GM19395 (cell line): ENCODE data around the gene FAM168A.

ENCODE experiments used
- ATAC-seq: cut with Tn5 transposase; IDR thresholded peaks from one replicate; pipeline ENCODE4 v1.9.1; 2021; ENCODE audit warnings: mild to moderate bottlenecking, moderate library complexity; ENCODE audit not compliant: unreplicated experiment

The FAM168A gene

GRCh38 chr11:73392108-73393010 lies 205.6 kb downstream of the FAM168A start:
- no peak for ATAC-seq

GRCh38 chr11:73391665-73392064 lies 206.2 kb downstream of the FAM168A start:
- no peak for ATAC-seq

DNA sequence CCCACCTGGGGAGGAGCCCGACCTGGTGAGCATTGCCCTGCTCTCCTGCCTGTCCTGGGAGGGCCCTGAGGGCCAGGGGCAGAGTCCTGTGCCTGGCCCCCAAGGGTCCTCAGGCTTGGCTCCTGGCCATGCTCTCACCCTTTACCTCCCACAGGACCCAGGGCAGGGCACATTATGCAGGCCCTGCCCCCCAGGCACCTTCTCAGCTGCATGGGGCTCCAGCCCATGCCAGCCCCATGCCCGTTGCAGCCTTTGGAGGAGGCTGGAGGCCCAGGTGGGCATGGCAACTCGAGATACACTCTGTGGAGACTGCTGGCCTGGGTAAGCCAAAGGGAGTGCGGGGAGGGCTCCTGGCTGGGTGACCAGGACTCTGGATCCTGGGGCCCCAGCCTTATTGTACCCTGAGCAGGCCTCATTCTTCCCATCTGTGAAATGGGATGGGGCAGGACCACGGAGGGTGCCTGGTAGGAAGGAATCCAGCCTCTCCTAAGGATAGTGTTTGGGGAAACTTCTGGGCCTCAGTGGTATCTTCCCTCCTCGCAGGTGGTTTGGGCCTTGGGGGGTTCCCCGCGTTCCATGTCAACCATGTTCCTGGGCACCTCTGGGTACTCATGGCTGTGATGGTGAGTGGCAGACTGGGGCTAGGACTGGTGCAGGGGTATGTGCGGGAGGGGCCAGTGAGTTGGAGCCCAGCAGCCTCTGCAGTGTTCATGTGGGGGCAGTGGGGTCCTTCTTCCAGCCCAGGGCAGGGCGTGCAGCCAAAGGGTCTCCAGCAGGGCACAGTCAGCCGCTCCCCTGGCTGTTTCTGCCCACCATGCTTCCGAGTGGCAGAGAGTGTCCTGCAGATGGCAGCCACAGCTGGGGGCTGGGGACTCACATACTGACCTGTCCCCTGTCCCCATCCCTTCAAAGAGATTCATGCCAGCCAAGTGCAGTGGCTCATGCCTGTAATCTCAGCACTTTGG lies 207.0 kb downstream of the FAM168A start:
- no peak for ATAC-seq

GRCh38 chr11:73389916-73390315 lies 208.0 kb downstream of the FAM168A start:
- no peak for ATAC-seq

- no peak for ATAC-seq
Measured at GRCh38 chr11:73389134-73389525, 208.8 kb downstream of the FAM168A start.

GRCh38 chr11:73388265-73389133 lies 209.4 kb downstream of the FAM168A start:
- no peak for ATAC-seq

DNA sequence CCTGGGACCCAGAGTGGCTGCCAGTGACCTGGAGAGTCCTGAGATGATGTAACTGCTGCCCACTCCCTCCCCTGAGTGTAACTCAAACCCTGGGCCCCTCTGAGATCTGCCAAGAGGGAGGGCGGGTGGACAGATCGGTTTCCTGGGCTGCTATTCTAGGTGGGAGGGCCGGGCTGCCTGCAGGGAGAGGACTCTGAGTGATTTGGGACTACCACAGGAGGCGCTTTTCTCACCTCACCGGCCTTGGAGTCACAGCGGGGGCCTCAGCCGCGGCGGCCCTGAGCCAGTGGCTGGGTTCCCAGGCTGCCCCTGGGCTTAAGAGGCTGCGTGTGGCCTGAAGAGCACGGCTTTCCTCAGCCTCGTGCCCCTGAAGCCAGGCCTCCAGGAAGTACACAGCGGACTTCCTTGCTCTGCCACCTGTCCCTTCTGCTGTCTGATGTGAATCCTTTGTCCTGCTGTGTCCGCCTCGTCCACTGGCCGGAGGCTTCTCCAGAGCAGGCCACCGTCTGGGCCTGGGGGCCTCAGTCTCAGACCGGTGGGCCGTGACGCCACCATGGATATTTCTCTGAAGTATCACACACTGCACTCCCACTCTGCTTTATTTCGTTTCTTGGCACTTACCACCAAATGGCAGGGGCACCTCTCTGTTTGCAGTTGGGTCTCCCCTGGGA lies 210.2 kb downstream of the FAM168A start:
- ATAC-seq: no peak

- no peak for ATAC-seq
Measured at GRCh38 chr11:73386546-73386945, 211.4 kb downstream of the FAM168A start.

- no peak for ATAC-seq
Measured at GRCh38 chr11:73386016-73386415, 211.9 kb downstream of the FAM168A start.

DNA sequence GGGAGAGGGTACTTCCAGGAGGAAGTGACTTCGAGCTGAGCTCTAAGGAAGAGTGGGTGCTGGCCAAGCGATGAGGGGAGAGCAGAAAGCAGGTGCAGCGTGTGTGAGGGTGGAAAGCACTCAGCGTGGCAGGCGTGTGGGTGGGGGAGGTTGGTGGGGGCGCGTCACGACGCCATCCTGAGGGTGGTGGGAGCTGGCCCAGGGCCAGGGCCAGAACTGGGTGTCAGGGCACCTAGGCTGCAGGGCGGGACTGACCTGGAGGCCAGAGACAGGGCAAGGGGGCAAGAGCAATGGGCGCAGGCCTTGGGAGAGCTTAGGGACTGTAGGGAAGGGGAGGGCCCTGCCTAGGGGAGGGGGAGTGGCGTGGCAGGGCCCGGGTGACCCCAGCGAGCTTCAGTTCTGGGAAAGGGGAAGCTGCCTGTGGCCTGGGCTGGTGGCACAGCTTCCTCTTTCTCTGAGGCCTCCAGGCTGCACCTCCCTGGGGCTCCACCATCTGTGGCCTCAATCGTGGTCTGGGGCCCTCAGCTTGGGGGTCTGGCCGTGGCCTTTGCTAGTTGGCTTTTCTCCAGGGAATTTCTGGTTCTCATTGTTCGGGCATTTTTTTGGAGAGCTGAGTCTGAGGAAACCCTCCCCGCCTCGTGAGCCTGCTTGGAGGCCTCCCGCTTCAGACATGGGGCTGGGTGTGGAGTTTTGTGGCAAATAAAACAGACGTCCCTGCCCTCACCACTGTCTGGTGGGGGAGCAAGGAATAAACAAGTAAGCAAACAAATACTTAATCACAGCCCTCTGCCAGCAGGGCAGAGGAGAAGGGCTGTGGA lies 212.8 kb downstream of the FAM168A start:
- peak; percentile 43 for ATAC-seq

DNA sequence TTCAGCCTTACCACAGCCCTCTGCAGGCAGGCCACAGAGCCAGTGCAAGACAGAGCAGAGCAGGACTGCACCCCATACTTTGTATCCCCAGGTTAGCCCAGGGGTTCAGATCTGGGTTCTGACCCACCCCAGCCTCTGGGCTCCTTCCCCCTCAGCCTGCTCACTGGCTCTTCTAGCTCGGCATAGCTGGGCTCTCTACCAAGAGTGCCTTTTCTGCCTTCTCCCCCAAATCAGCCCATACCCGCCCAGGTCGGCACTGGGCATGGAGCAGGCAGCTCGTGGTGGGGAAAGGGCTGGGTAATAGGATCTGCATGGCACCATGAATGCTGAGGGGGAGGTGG lies 213.4 kb downstream of the FAM168A start:
- ATAC-seq: no peak

GRCh38 chr11:73384125-73384441 lies 213.8 kb downstream of the FAM168A start:
- no peak for ATAC-seq

GRCh38 chr11:73383249-73384124 lies 214.4 kb downstream of the FAM168A start:
- ATAC-seq: no peak

DNA sequence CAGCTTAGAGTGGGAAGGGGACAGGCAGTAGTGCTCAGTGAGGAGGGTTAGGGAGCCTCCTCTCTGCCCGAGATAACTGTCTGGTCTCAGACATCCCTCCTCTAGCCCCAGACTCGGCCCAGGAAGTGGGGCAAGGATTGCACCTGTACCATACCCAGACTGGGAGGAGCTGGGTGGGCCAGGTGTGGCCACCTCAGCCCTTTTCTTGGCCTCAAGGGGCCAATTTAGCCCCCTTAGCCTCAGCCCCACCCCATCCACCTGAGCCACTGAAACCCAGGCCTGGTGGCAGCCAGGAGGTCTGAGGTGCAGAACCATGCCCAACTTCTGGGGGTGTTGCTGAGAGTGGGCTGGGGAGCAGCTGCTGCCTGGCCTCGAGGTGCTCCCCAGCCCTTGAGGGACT lies 215.2 kb downstream of the FAM168A start:
- ATAC-seq: no peak

GRCh38 chr11:73382183-73382582 lies 215.7 kb downstream of the FAM168A start:
- ATAC-seq: no peak

GRCh38 chr11:73381589-73381988 lies 216.3 kb downstream of the FAM168A start:
- no peak for ATAC-seq

- no peak for ATAC-seq
Measured at GRCh38 chr11:73380897-73381410, 217.0 kb downstream of the FAM168A start.

DNA sequence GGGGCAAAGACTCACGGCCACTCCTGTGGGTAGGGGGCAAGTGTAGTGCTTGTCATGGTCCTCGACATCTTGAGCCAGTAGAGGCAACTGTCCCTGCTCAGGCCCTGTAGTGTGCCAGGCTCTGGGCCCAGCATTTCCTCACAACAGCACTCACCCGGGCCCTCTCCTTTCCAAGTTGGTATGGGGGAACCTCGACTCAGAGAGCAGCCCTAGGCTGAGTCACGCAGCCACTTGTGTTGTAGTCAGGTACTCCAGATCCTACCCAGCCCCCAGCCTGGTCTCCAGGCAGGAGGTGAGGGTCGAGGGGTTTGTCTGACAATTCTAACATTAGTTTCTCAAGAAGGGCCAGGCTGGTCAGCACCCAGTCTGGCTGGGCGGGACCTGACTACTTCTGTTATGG lies 217.6 kb downstream of the FAM168A start:
- no peak for ATAC-seq
